ENCODE data around the gene NLRP1.

Gene NLRP1

DNA sequence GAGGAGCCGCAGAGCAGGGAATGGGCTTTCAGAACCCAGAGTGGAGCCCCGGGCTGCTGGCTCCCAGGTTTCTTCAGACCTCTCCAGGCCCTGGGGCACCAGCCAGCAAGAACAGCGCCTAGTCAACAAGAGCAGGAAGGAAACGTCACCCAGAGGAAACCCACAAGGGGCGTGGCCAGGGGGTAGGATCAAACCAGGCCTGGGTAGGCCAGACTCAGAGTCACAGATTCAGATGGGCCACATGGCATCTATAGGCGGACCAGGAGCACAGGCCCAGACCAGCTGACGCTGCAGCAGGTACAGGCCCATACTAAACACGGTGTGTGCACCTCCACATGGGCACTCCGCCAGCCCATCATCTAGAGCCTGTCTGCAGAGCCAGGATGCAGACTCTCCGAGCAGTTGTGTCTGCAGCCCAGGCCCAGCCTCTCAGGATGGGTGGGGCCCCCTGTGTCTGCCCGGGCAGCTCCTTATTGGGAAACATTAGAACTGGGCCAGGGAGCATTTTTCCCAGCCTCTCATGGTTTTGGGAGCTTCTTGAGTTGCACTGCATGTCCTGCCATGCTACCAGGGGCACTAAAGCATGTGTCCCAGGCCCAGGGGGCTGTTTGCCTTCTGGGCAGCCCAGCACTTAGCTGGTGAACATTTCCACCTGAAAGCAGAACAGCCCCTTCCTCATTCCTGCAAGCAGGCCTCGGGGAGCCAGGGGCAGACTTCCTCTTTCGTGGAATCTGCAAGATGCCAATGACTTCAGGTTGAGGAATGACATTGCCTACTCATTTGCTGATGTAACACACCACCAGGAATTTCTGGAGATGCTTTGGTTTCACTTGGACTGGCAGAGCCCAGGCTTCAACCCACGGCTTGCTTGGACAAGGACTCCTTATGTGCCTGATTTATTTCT, at the start of gene NLRP1:
Gene NLRP1, minus strand, starts transcription at position 127 of the 904 bp plus-strand sequence. CDS start 552 bp downstream, outside the sequence.
- DNase-seq: peak; percentile 69

DNA sequence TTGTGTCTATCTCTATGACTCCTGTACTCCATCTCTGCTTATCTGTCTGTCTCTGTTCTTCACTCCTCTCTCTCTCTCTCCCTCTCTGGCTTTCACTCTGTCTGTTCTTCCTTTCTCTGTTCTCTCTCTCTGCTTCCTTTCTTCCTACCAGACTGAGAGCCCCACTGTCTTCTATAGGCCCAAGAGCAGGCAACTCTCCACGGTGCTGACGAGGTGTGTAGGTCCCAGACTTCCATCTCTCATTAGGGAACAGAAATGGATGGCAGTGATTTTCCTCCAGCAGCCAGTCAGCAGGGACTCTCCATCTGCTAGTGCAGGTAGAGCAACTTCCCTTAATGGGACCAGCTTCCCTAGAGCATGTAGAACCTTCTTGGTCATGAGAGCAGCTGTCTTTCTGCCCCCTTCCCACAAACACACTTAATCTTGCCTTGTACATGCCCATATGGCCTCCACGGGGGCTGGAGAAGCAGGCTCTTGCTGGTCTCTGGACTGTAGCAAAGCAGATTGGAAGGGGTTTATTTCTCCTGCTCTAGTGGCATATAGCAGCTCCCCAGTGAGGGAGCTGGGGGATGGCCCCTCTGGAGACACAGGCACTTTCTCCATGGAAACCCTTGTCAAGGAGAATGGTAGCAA, 47.8 kb upstream of the NLRP1 start:
- no peak for DNase-seq

DNA sequence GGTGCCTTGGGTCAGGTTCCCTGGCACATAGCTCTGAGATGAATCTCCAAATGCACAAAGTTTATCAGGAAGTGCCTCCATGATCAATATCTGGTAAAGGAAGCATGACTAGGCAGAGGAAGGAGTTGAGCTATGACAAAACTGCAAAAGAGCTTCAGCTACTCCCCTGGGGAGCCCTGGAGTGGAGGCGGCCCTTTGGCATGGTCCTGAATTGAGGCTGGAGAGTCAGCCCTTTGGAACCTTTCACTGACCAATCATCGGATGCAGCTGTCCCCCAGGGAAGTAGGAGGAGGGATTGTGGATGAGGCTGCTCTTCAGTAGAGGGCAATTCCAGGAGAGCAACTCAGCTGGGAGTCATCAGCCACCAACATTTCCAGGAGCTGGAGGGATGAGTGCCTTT, 46.1 kb upstream of the NLRP1 start:
- no peak for DNase-seq

DNA sequence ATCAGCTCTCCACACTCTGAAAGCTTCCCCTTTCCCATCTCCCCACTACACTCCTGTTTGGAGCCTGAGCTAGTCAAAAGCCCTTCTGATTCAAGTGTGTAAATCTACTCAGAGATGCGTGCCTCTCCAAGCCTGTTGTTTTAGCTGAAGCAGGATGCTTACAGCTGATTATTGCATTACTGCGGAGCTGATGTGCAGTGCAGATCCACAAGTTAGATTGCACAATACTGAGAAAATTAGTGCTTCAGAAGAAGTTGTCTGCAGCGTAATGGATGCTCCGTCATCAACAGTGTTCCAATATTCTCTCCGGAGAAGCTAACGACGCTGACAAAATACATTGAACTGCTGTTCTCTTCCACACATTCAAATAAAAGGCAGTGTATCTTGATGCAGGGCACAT, 44.8 kb upstream of the NLRP1 start:
- no peak for DNase-seq

DNA sequence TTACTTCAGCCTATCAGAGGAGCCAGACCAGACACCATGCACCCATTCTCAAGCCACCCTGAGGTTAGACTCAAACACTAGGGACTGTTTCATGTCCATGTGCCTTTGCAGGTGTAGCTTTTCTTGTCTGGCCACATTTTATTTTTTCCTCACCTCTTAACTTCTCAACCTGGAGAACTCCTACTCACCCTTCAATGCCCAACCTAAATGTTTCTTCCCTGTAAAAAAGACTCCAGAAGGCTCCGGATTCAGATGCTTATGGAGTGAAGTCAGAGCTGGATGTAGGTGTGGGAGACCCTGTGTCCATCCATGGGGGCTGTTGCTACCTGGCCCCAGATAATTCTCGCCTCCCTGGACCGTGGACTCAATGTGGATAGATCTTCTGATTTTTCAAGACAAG, 44.0 kb upstream of the NLRP1 start:
- no peak for DNase-seq

DNA sequence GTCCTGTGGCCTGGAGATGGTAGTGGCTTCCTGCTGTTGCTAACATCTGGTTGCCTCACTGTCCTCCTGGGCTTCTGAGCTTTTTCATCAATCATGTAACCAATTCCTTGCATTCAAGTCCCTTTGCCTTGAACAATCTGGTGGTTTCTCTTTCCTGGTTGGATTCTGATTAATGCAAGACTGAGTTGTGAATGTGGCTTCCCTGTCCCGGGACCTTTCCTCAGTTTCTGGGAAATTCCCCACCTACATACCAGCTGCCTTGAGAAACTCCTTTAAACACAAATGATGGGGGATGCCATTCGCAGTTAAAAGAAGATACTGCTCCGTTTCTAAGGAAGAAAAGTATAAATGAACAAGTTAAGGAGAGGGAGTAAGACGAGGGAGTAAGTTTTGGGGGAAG, 39.9 kb upstream of the NLRP1 start:
- no peak for DNase-seq

DNA sequence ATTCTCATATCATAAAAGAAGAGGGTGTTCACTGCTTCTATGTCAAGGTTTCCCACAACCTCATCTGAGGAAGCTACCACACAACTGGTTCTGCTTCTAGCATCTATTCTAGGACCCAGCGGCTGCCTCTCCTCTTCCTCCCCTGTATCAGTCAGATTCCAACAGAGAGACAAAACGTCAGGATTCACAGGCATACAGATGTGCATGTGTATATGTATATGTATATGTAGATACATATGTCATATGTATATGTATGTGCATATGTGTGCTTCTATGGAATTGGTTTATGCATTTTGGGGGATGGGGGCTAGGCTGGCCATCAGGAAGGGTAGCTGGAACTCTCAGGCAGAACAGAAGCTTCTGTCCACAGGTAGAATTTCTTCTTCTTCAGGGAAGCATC, 37.4 kb upstream of the NLRP1 start:
- no peak for DNase-seq

DNA sequence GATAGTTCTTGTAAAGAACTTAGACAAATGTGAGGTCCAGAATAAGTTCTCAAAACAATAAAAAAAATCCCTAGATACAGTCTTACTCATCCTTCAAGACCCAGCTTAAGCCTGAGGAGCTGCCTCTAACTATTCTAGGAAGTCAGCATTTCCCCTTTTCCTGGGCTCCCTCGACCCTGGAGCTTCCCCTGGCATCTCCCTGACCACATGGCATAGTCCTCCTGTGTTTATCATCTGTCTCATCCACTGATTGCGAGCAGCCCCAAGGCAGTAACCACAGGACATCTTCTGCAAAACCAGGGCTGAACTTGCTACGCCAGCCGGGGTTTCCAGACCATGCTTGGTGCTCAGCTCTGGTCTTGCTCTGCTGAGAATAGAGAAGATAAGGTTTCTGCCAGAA, 36.7 kb upstream of the NLRP1 start:
- DNase-seq: no peak

DNA sequence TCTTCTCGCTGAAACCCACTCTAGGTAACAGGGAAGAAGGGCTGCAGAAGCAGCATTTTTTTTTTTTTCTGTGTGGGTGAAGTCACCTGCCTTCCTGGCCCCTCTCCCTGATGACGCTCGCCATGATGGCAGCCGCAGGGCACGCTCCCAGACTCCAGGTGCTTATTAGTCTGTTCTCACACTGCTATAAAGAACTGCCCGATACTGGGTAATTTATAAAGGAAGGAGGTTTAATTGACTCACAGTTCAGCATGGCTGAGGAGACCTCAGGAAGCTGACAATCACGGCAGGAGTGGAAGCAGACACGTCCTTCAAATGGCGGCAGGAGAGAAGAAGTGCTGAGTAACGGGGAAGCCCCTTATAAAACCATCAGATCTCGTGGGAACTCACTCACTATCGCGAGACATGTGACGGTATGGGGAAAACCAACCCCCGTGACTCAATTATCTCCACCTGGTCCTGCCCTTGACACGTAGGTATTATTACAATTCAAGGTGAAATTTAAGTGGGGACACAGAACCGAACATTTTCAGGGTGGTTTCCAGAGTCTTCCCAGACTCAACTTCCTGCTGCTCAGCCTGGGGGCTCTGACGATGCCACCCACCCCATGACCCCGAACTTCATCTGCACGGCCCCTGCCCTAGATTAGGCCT, 34.9 kb upstream of the NLRP1 start:
- DNase-seq: no peak

DNA sequence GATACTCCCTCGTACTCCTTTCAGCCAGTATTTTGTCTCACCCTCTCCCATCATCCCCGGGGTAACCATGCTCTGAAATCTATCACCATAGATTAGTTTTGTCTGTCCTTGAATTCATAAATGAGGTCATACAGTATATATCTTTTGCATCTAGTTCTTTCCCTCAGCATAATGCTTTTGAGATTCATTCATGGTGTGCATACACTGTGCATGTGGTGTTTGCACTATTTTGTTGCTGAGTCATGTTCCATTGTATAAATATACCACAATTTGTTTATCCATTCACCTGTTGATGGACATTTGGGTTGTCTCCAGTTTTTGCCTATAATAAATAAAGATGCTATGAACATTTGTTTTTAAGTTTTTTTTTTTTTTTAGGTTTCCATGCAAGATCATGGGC, 34.2 kb upstream of the NLRP1 start:
- no peak for DNase-seq

DNA sequence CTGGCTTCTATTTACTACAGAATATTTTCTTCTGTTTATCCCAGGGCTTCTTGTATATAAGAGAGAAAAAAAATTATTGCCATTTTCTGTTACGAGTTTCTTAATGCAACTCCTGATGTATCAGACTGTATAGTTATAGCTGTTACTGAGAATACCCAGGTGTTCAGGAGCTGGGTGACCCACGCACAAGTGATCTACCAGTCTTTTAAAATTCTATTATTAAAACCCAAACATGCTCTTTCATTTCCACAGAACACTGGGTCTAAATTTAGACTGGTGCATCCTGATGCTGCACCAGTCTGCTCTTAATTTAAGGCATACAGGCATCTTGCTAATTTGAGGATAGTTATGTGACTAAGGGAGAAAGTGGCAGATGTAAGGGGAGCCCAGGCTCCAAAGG, 31.2 kb upstream of the NLRP1 start:
- DNase-seq: no peak

DNA sequence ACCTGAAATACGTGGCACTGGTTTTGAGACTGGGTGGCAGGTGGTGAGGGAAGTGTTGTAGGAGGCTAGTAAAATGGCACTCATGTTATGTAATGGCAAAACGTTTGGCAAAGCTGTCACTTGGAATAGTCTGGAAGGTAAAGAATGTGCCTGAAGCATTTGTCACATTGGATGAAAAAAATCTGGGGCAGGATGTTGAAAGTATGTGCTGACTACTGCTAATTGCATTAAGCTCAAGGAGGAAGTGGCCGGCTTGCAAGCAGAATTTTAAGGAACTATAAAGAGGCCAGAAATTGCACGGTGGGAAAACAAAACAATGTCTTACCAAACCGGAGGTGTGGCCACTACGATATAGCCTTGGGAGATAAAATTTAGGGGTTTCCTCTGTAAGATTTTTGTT, 26.6 kb upstream of the NLRP1 start:
- no peak for DNase-seq

DNA sequence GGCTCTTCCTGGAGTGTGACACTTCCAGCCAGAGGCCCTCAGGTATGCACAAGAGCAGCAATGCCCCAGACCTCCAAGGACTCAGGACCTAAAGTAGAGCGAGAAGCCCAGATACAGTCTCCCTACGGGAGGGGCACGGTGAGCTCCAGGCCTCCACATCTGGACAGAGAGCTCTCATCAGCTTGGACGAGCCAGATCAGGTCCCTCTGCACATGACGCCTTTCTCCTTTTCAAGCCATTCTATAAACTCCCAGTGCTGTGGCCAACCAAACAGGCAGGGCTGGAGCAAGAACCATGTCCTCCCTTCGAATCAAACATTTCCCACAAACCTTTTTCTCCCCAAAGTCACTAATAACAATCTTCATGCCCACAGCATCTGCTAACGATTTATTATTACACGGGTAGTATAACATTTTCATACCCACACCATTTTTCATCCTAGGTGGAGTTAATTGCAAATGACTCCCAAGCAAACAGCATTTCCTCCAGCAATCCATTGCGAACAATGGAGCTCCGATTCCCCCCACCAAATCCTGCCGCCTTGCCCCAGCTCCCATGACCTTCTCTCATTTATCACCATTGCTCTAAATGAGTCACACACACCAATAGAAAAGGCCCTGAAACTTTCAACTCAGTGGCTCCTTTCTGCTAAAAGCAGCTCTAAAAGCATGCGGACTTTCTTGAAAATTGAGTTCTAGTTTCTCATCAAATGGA, 24.2 kb upstream of the NLRP1 start:
- no peak for DNase-seq

DNA sequence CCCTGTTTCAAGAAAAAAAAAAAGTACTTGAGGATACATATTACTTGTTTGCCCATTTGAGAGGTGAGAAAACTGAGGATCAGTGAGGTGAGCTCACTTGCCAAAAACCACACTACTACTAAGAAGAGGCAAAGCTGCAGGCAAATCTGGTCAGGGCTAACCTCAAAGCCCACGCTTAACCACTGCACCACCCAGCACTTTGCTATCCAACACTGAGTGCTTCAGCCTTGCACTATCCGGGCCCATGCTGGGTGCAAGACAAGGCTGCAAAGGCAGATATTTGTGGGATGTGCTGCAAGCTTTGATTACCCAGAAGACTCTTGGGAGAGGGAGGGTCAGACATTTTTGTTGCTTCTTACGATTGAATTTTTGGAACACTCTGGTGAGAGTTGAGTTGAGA, 23.6 kb upstream of the NLRP1 start:
- no peak for DNase-seq

DNA sequence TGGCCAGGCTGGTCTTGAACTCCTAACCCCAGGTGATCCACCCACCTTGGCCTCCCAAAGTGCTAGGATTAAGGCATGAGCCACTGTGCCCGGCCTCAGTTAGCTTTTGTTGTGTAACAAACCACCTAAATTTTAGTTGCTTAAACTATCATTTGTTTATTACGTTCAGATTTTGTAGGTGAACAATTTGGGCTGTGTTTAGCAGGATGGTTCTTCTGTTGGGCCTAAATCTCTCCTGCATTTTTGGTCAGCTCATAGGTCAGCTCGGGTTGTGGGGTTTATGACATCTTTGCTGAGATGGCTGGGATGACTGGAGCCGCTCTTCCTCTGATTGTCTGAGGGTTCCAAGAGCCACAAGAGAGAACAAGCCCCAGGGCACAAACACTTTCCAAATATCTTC, 21.1 kb upstream of the NLRP1 start:
- DNase-seq: no peak

DNA sequence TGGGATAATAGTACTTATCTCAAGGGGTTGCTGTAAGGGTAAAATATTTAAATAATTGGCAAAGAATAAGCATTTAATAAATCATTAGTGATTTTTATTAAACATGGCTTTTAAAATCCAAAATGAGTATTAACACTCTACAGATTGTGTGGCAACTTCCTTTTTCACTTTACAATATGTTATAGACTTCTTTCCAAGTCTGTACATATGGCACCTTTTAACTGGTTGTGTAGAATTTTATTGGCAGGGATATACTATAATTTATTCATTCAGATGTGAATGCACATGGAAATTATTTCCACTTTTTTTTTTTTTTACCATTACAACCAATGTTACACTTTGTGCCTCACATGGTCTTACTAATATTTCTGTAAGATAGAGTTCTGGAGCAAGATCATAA, 15.7 kb upstream of the NLRP1 start:
- no peak for DNase-seq

DNA sequence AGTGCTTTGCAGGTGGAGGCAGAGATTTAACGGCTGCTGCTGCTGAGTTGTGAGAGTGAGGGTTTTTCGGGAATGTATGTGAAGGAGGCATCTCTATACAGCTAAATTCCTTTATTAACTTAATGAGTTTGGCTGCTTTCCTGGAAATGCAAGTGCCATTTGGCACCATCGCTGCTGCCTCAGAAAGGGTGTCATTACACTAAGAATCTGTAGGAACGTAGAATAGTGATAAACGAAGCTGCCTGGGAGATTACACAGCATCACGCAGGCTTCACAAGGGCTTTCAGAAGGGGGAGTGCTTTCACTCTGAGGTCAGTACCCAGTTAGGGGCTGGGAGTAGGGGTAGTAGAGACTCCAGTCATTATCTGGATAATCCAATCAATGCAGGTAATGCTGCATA, 14.1 kb upstream of the NLRP1 start:
- DNase-seq: no peak

DNA sequence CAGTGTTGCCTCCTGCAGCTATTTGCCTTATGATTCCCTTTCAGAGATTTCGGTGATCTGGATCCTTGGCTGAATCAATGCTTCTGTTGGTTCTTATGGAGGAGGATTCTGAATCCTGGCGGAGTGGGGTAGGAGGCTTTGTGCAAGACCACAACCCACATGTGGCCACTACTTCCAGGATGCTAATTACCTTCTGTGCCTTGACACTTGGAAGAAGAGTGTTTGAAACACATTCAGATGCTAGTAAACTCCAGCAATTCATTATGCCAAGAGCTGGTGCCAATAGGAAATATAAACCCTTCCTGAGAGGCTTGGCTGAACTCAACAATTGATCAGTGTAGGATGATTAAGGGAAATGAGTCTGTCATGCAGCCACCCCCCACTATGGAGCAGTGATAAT, 12.1 kb upstream of the NLRP1 start:
- DNase-seq: no peak

DNA sequence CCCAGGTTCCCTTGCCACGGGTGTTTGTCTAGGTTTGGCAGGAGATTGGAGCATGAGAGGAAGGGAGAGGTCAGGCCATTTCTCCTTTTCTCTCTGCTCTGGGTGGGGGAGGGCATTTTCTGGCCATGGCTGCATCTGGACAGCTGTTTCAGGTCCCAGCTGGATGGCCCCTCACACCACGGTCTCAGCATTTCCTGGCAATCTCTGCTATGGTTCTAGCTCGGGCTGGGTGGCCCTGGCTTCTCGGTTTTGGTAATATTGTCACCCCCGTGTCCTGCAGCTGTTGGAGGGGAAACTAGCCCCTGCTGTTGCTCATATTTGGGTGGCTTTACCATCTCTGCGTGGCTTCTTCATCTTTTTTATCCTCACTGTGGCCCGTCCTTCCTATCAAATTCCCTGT, 11.5 kb upstream of the NLRP1 start:
- no peak for DNase-seq

DNA sequence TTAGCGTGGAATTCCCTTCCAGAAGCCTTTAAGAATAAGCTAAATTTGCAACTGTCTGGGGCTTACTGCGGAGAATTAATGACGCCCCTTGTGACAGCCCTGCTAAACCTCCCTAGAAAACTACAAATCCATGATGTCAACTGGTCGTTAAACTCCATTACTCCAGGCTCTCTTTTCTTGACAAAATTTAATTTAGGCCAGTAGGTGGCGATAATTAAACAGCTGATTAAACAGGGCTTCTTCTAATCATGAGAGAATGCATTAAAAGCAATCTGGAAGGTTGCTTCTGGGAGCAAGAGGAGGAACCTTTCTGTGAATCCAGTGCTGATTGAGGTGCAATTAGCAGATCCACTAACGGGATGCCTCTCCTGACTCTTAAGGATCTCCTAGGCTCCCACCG, 8.1 kb upstream of the NLRP1 start:
- peak; percentile 60 for DNase-seq

DNA sequence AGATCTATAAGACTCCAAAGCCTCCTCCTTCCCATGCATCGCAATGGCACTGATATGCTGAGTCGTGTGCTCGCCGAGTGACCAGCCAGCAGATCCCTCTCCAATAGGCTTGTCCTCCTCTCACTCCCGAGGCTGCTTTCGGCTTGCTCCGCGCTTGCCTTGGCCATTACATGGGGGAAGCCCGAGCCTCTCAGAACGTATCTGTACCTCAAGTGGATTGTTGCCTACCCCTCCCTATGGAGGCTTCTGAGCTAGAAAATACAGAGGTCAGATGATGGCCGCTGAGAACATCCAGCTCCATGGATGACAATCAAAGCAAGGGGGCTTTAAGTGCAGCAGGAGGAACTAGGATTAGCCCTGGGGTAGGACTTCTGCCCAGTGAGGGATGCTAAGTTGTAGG, 7.7 kb upstream of the NLRP1 start:
- DNase-seq: no peak

DNA sequence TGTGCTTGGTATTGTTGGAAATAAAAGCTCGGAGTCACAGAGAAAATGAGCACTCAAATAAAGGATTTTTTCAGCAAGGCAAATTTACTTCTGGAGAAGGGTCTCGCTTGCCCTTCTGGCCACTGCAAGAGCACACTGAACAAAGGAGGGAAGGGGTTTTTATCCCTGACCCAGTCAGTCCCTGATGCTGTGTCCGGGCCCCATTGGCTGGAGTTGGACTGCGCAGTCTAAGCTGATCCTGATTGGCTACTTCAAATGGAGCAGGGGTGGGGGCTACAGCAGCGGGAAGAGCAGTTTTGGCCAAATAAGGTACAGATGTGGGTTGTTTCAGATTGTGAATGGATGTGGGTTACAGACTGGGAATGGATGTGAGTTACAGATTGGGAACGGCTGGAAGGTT, 4.3 kb upstream of the NLRP1 start:
- no peak for DNase-seq

DNA sequence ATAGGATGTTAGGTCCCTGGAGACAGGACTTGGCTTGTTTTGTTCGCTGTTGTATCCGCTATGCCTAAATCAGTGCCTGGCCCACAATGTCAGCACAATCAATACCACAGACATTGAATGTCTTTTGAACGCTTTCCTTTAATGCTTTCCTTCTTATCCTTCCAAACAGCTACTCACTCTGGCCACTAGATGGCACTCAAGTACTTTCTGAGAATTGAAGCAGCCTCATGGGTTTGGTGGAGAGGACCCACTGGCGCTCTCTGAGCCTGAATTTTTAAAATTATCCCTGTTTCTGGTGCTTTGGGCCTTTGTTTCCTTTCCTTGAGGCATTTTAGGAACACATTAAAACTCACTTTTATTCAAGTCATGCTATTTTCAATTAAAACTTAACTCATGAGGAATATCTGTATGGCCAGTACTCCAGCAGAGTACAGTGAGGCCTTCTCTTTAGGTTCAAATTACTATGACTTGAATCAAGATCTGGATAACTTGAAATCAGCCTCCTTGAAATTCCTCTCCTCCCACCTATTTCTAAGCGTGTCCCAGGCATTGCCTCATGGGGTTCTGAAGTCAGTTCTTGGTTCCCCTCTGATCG, 3.2 kb upstream of the NLRP1 start:
- peak; percentile 84 for DNase-seq

Data from hematopoietic multipotent progenitor cell treated with erythropoietin and hydrocortisone succinate and interleukin-3 and kit ligand, for 8 days (in vitro differentiated cells).